Measurements from ENCODE around the gene EIF4E3. TPM values are rescaled to one million over a fixed set of nuclear protein-coding genes. Genes with fewer than 3 reads are reported as not detected.

EIF4E3 gene
- total and polyA plus RNA-seq, 2 donors (not counting 1 experiment from before 2014, with no cell fraction given), result 1.8 to 12.8 TPM

DNA sequence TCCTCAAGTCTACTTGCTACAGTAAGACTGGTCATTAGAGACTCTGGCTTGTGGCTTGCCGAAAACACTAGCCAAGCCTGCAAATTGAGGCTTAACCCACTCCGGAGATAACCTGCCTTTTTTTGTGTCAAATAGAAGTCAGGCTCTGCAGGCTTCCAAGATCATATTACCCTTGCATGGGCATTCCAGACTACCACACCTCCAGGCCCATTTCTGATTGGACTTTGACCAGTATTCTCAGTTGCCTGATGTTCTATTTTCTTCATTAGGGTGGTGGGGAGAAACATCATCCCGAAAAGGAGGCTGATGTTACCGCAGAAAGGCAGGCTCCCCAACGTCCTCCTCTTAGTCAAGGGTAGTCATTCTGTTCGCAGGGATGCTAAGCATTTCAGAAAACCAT, 73.6 kb downstream of the EIF4E3 start:
- Histone ChIP-seq H3K9ac (ENCODE audit: insufficient read depth, low read length) (no peak overlapping the region), H3K36me3 (ENCODE audit: control insufficient read depth, insufficient read depth, low read length) (no peaks in the 10 kb centered on the region), H3K9me3 (ENCODE audit: control insufficient read depth, insufficient read depth, low read depth, low read length) (no peaks in the 10 kb centered on the region), H3K27ac (ENCODE audit: insufficient read depth, low read length) (no peak overlapping the region), H3K27me3 (ENCODE audit: control insufficient read depth, insufficient read depth, low read length) (no peaks in the 10 kb centered on the region), H3K79me2 (ENCODE audit: control insufficient read depth, insufficient read depth, low read length) (no peaks in the 10 kb centered on the region), H4K20me1 (ENCODE audit: control insufficient read depth, extremely low read depth, insufficient read depth, low read length) (no peaks in the 10 kb centered on the region), H3K4me2 (ENCODE audit: extremely low read depth, insufficient read depth, low read length) (no peak overlapping the region), H3K4me3 (replicated peaks in 1 of 4; ENCODE audit: control extremely low read depth in 1 of 4, insufficient read depth in 1 of 4, low read depth in 3 of 4, low read length in 4 of 4) (no peak overlapping the region), H2AFZ (ENCODE audit: low read length) (no peak overlapping the region), H3K4me1 (ENCODE audit: control insufficient read depth, extremely low read depth, insufficient read depth, low read length) (no peaks in the 10 kb centered on the region)
- no peak for DNase-seq (ENCODE audit: low read depth in 2 of 2)
- TF ChIP-seq, protein P1, sequence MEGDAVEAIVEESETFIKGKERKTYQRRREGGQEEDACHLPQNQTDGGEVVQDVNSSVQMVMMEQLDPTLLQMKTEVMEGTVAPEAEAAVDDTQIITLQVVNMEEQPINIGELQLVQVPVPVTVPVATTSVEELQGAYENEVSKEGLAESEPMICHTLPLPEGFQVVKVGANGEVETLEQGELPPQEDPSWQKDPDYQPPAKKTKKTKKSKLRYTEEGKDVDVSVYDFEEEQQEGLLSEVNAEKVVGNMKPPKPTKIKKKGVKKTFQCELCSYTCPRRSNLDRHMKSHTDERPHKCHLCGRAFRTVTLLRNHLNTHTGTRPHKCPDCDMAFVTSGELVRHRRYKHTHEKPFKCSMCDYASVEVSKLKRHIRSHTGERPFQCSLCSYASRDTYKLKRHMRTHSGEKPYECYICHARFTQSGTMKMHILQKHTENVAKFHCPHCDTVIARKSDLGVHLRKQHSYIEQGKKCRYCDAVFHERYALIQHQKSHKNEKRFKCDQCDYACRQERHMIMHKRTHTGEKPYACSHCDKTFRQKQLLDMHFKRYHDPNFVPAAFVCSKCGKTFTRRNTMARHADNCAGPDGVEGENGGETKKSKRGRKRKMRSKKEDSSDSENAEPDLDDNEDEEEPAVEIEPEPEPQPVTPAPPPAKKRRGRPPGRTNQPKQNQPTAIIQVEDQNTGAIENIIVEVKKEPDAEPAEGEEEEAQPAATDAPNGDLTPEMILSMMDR (conservative IDR thresholded peaks at IDR 0.05 in 1 of 2, IDR thresholded peaks at IDR 0.05 in 1 of 2; ENCODE audit: low read depth in 1 of 2, low read length in 2 of 2), result no peak
- no peak for TF ChIP-seq EZH2 (IDR thresholded peaks at IDR 0.05; ENCODE audit: low read length, missing control alignments)

- no peak for DNase-seq (ENCODE audit: low read depth in 2 of 2)
- TF ChIP-seq EZH2 (IDR thresholded peaks at IDR 0.05; ENCODE audit: low read length, missing control alignments), result no peak
- TF ChIP-seq, protein P1 (conservative IDR thresholded peaks at IDR 0.05 in 1 of 2, IDR thresholded peaks at IDR 0.05 in 1 of 2; ENCODE audit: low read depth in 1 of 2, low read length in 2 of 2), result no peak
- Histone ChIP-seq H3K36me3 (ENCODE audit: control insufficient read depth, insufficient read depth, low read length) (no peaks in the 10 kb centered on the region), H3K9ac (ENCODE audit: insufficient read depth, low read length) (no peak overlapping the region), H3K27ac (ENCODE audit: insufficient read depth, low read length) (no peak overlapping the region), H3K79me2 (ENCODE audit: control insufficient read depth, insufficient read depth, low read length) (no peaks in the 10 kb centered on the region), H2AFZ (ENCODE audit: low read length) (no peak overlapping the region), H3K27me3 (ENCODE audit: control insufficient read depth, insufficient read depth, low read length) (no peaks in the 10 kb centered on the region), H4K20me1 (ENCODE audit: control insufficient read depth, extremely low read depth, insufficient read depth, low read length) (no peaks in the 10 kb centered on the region), H3K4me1 (ENCODE audit: control insufficient read depth, extremely low read depth, insufficient read depth, low read length) (no peaks in the 10 kb centered on the region), H3K9me3 (ENCODE audit: control insufficient read depth, insufficient read depth, low read depth, low read length) (no peaks in the 10 kb centered on the region), H3K4me3 (replicated peaks in 1 of 4; ENCODE audit: control extremely low read depth in 1 of 4, insufficient read depth in 1 of 4, low read depth in 3 of 4, low read length in 4 of 4) (no peak overlapping the region), H3K4me2 (ENCODE audit: extremely low read depth, insufficient read depth, low read length) (no peak overlapping the region)
These were observed 74.8 kb downstream of the EIF4E3 start for GRCh38 chr3:71650372-71650771.

DNA sequence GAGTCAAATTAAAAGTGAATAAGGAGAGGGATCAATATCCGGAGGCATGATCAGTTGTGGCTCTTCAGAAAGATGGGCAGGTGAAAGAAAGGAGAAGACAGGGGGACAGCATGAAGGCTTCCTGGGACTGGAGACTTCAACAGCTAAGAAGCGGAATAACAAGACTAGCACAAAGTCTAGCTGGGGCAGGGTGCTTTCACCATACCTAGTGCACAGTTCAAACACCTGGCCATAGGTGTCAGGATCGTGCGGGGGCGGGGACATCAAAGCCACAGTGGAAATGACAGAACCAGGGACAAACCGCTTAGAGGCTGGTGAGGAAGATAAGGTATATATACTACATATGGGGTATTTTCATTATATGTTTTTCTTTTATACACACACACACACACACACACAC, 75.4 kb downstream of the EIF4E3 start:
- no peak for DNase-seq (ENCODE audit: low read depth in 2 of 2)
- Histone ChIP-seq H4K20me1 (ENCODE audit: control insufficient read depth, extremely low read depth, insufficient read depth, low read length) (no peaks in the 10 kb centered on the region), H3K4me2 (ENCODE audit: extremely low read depth, insufficient read depth, low read length) (no peak overlapping the region), H3K27ac (ENCODE audit: insufficient read depth, low read length) (no peak overlapping the region), H3K9ac (ENCODE audit: insufficient read depth, low read length) (no peak overlapping the region), H3K4me3 (replicated peaks in 1 of 4; ENCODE audit: control extremely low read depth in 1 of 4, insufficient read depth in 1 of 4, low read depth in 3 of 4, low read length in 4 of 4) (no peak overlapping the region), H3K9me3 (ENCODE audit: control insufficient read depth, insufficient read depth, low read depth, low read length) (no peaks in the 10 kb centered on the region), H3K27me3 (ENCODE audit: control insufficient read depth, insufficient read depth, low read length) (no peaks in the 10 kb centered on the region), H3K4me1 (ENCODE audit: control insufficient read depth, extremely low read depth, insufficient read depth, low read length) (no peaks in the 10 kb centered on the region), H3K79me2 (ENCODE audit: control insufficient read depth, insufficient read depth, low read length) (no peaks in the 10 kb centered on the region), H3K36me3 (ENCODE audit: control insufficient read depth, insufficient read depth, low read length) (no peaks in the 10 kb centered on the region), H2AFZ (ENCODE audit: low read length) (no peak overlapping the region)
- no peak for TF ChIP-seq EZH2 (IDR thresholded peaks at IDR 0.05; ENCODE audit: low read length, missing control alignments)
- TF ChIP-seq, protein P1 (conservative IDR thresholded peaks at IDR 0.05 in 1 of 2, IDR thresholded peaks at IDR 0.05 in 1 of 2; ENCODE audit: low read depth in 1 of 2, low read length in 2 of 2), result no peak
